ENCODE measurements around the gene KCND1. TPM values are rescaled to one million over a fixed set of nuclear protein-coding genes. Genes with fewer than 3 reads are reported as not detected.

Gene KCND1
- total and polyA plus RNA-seq, 10 of the 15 experiments (the other 5 are each of a cell fraction or from before 2014, with no cell fraction given), result 0.02 to 1.0 (median 0.39) TPM

DNA sequence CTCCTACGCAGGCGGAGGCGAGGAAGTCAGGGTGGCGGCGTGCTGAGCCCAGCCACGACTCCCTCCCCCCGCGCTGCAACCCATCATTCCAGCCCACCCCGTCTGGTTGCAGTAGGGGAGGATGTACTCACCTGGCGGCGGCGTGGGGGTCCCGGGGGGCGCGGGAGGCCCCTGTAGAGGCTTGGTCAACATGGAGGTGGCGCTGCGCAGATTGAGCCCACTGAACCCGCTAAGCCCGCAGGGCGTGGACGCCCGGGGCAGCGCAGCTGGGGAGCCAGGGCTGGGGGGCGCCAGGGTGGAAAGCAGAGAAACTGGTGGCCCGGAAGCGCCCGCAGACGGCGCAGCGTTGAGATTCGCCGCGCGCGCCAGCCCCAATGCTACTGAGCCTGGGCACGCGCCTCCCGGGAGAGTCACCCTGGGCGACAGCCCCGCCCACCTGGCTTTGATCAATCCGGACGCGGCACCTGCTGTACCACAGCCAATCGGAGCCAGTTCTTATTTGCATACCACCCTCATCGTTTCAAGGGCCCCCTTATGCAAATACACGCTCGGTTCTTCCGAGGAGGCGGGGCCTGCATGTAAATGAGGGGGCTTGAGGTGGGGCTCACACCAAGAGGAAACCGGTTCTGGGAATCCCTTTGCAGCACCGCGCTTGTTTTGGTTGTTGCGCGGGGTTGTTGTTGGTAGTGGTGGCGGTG is 52.9 kb downstream of the KCND1 start, which contains the start of gene PIM2:
PIM2 (minus strand) TSS at position 382 of the 698 bp plus-strand sequence; CDS start at position 192, 190 bp downstream.
- WGBS (ENCODE audit: insufficient coverage, insufficient replicate concordance, low lambda C conversion rate, missing lambda C conversion rate), result 39% methylated on average over 40 of the region's 55 CpGs
- in situ Hi-C loops (cut with MboI), result no loop called here
- peak within 1 kb of the TSS; percentile 83 for H3K27ac ChIP-seq (ENCODE audit: control insufficient read depth, insufficient read depth)
- peaks cover 3 to 5% of the 10 kb centered on the region in 2 experiments; a peak in 3 of 4 replicates for H3K36me3 ChIP-seq (ENCODE audit: control insufficient read depth in 2 of 2, insufficient read depth in 2 of 2, low read length in 1 of 2)
- peaks cover 9% of the 10 kb centered on the region for H3K4me1 ChIP-seq (ENCODE audit: control insufficient read depth, insufficient read depth, low read length)
- no TSS peak for BruUV-seq (replicated peaks)
- intact Hi-C loops (cut with micrococcal nuclease; ENCODE audit: unreplicated experiment), result loop anchor here (1.0 to 5.0 kb wide), 3 partner anchors 19 to 124 kb away; partner anchors contain the start of genes OTUD5 and TFE3
- DNase-seq (ENCODE audit: low read depth, low spot score), result peak; percentile 81
- CTCF ChIA-PET, result interaction anchor here (1.0 to 1.6 kb wide), 3 partner anchors 18 to 27 kb away, joined by 4 to 8 read pairs (median 6); no protein-coding TSS in a partner anchor
- peak; percentile 70 for FAIRE-seq
- H3K79me2 ChIP-seq (ENCODE audit: control insufficient read depth, insufficient read depth, low read length), result peaks cover 41% of the 10 kb centered on the region
- POLR2A ChIA-PET, result interaction anchor here (2.9 kb wide), 1 partner anchor 21 kb away, joined by 21 read pairs; no protein-coding TSS in a partner anchor
- RAD21 ChIA-PET (ENCODE audit: unreplicated experiment), result interaction anchor here (0.6 to 1.0 kb wide), 4 partner anchors 13 to 21 kb away, joined by 3 to 5 read pairs (median 4); no protein-coding TSS in a partner anchor
- ATAC-seq, result peak; percentile 83
- peaks cover 5% of the 10 kb centered on the region for H4K20me1 ChIP-seq (ENCODE audit: control insufficient read depth, insufficient read depth)
- no peak within 1 kb of the TSS for H2AFZ ChIP-seq (ENCODE audit: control insufficient read depth, low read depth, low read length)
- SMC1A ChIA-PET (ENCODE audit: uncharacterized antibody, unreplicated experiment), result interaction anchor here (2.3 kb wide), 1 partner anchor 18 kb away, joined by 12 read pairs; no protein-coding TSS in a partner anchor
- H3K27me3 ChIP-seq (replicated peaks in 1 of 2; ENCODE audit: control insufficient read depth in 2 of 2, insufficient read depth in 2 of 2, low read length in 1 of 2), result no peaks in the 10 kb centered on the region
- peak within 1 kb of the TSS; percentile 75 for H3K4me2 ChIP-seq (ENCODE audit: control insufficient read depth, insufficient read depth)
- no peaks in the 10 kb centered on the region; the same call in 2 of the 3 replicates for H3K9me3 ChIP-seq (replicated peaks; ENCODE audit: control insufficient read depth, insufficient read depth, low read length)
- peak within 1 kb of the TSS; percentile 73 for H3K4me3 ChIP-seq
- peak within 1 kb of the TSS; percentile 83 for H3K9ac ChIP-seq (ENCODE audit: control insufficient read depth, insufficient read depth, low read length)
- TF ChIP-seq SREBF2 (IDR thresholded peaks at IDR 0.05; ENCODE audit: low read length) (no peak), SIN3A (IDR thresholded peaks at IDR 0.05; ENCODE audit: low read depth, low read length) (no peak), MLLT1 (IDR thresholded peaks at IDR 0.05) (peak; percentile 96), PBX3 (IDR thresholded peaks at IDR 0.05; ENCODE audit: insufficient replicate concordance, low read depth, low read length) (no peak), CREB1 (IDR thresholded peaks at IDR 0.05; ENCODE audit: low read depth) (no peak)
- TF ChIP-seq, protein P1, sequence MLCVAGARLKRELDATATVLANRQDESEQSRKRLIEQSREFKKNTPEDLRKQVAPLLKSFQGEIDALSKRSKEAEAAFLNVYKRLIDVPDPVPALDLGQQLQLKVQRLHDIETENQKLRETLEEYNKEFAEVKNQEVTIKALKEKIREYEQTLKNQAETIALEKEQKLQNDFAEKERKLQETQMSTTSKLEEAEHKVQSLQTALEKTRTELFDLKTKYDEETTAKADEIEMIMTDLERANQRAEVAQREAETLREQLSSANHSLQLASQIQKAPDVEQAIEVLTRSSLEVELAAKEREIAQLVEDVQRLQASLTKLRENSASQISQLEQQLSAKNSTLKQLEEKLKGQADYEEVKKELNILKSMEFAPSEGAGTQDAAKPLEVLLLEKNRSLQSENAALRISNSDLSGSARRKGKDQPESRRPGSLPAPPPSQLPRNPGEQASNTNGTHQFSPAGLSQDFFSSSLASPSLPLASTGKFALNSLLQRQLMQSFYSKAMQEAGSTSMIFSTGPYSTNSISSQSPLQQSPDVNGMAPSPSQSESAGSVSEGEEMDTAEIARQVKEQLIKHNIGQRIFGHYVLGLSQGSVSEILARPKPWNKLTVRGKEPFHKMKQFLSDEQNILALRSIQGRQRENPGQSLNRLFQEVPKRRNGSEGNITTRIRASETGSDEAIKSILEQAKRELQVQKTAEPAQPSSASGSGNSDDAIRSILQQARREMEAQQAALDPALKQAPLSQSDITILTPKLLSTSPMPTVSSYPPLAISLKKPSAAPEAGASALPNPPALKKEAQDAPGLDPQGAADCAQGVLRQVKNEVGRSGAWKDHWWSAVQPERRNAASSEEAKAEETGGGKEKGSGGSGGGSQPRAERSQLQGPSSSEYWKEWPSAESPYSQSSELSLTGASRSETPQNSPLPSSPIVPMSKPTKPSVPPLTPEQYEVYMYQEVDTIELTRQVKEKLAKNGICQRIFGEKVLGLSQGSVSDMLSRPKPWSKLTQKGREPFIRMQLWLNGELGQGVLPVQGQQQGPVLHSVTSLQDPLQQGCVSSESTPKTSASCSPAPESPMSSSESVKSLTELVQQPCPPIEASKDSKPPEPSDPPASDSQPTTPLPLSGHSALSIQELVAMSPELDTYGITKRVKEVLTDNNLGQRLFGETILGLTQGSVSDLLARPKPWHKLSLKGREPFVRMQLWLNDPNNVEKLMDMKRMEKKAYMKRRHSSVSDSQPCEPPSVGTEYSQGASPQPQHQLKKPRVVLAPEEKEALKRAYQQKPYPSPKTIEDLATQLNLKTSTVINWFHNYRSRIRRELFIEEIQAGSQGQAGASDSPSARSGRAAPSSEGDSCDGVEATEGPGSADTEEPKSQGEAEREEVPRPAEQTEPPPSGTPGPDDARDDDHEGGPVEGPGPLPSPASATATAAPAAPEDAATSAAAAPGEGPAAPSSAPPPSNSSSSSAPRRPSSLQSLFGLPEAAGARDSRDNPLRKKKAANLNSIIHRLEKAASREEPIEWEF (IDR thresholded peaks at IDR 0.05; ENCODE audit: insufficient replicate concordance, low read depth, low read length), result no peak
- TF ChIP-seq, protein P2, sequence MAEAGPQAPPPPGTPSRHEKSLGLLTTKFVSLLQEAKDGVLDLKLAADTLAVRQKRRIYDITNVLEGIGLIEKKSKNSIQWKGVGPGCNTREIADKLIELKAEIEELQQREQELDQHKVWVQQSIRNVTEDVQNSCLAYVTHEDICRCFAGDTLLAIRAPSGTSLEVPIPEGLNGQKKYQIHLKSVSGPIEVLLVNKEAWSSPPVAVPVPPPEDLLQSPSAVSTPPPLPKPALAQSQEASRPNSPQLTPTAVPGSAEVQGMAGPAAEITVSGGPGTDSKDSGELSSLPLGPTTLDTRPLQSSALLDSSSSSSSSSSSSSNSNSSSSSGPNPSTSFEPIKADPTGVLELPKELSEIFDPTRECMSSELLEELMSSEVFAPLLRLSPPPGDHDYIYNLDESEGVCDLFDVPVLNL (IDR thresholded peaks at IDR 0.05; ENCODE audit: low read depth, low read length), result no peak
- TF ChIP-seq, protein P3, sequence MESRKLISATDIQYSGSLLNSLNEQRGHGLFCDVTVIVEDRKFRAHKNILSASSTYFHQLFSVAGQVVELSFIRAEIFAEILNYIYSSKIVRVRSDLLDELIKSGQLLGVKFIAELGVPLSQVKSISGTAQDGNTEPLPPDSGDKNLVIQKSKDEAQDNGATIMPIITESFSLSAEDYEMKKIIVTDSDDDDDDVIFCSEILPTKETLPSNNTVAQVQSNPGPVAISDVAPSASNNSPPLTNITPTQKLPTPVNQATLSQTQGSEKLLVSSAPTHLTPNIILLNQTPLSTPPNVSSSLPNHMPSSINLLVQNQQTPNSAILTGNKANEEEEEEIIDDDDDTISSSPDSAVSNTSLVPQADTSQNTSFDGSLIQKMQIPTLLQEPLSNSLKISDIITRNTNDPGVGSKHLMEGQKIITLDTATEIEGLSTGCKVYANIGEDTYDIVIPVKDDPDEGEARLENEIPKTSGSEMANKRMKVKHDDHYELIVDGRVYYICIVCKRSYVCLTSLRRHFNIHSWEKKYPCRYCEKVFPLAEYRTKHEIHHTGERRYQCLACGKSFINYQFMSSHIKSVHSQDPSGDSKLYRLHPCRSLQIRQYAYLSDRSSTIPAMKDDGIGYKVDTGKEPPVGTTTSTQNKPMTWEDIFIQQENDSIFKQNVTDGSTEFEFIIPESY (IDR thresholded peaks at IDR 0.05), result no peak
- TF ChIP-seq, protein P4, sequence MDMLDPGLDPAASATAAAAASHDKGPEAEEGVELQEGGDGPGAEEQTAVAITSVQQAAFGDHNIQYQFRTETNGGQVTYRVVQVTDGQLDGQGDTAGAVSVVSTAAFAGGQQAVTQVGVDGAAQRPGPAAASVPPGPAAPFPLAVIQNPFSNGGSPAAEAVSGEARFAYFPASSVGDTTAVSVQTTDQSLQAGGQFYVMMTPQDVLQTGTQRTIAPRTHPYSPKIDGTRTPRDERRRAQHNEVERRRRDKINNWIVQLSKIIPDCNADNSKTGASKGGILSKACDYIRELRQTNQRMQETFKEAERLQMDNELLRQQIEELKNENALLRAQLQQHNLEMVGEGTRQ (IDR thresholded peaks at IDR 0.05; ENCODE audit: borderline replicate concordance, low read depth, low read length), result peak; percentile 68

Data from GM12878 (cell line).